HG03039 (cell line): ENCODE results near the gene ACBD6.

Source experiments
- ATAC-seq: cut with Tn5 transposase; IDR thresholded peaks from one replicate; pipeline ENCODE4 v1.9.1; 2021; ENCODE audit warnings: mild to moderate bottlenecking, moderate library complexity; ENCODE audit not compliant: unreplicated experiment

Gene ACBD6

GRCh38 chr1:180527101-180527669 lies 24.8 kb upstream of the ACBD6 start:
- no peak for ATAC-seq

GRCh38 chr1:180525715-180526039 lies 23.3 kb upstream of the ACBD6 start:
- ATAC-seq, result no peak

- no peak for ATAC-seq
Observed at GRCh38 chr1:180524915-180525714, 22.7 kb upstream of the ACBD6 start.

- no peak for ATAC-seq
Observed at GRCh38 chr1:180524160-180524914, 22.0 kb upstream of the ACBD6 start.

- no peak for ATAC-seq
Observed at GRCh38 chr1:180522213-180522515, 19.8 kb upstream of the ACBD6 start.

- no peak for ATAC-seq
Observed at GRCh38 chr1:180521474-180522212, 19.3 kb upstream of the ACBD6 start.

- ATAC-seq, result no peak
Observed at GRCh38 chr1:180519846-180520245, 17.5 kb upstream of the ACBD6 start.

- peak; percentile 82 for ATAC-seq
Observed at GRCh38 chr1:180515857-180516388, 13.5 kb upstream of the ACBD6 start.

GRCh38 chr1:180515364-180515763 lies 13.0 kb upstream of the ACBD6 start:
- no peak for ATAC-seq

GRCh38 chr1:180513531-180513930 lies 11.2 kb upstream of the ACBD6 start:
- no peak for ATAC-seq

GRCh38 chr1:180510882-180511281 lies 8.5 kb upstream of the ACBD6 start:
- ATAC-seq, result no peak

- ATAC-seq, result no peak
Observed at GRCh38 chr1:180508725-180509097, 6.3 kb upstream of the ACBD6 start.

GRCh38 chr1:180507795-180508724 lies 5.7 kb upstream of the ACBD6 start:
- ATAC-seq, result no peak

- no peak for ATAC-seq
Observed at GRCh38 chr1:180505732-180506335, 3.5 kb upstream of the ACBD6 start.

GRCh38 chr1:180504186-180504585 lies 1.8 kb upstream of the ACBD6 start:
- ATAC-seq, result no peak

GRCh38 chr1:180503280-180503862 lies 994 bp upstream of the ACBD6 start:
- ATAC-seq, result no peak

- ATAC-seq, result peak; percentile 24
Observed at GRCh38 chr1:180501865-180502360, 464 bp downstream of the ACBD6 start.

- no peak for ATAC-seq
Observed at GRCh38 chr1:180500689-180501088, 1.7 kb downstream of the ACBD6 start.

GRCh38 chr1:180498594-180498993 lies 3.8 kb downstream of the ACBD6 start:
- ATAC-seq, result no peak
